CD4-positive, alpha-beta T cell (primary cell): Measurements from ENCODE around the gene PLCB1. TPM values are rescaled to one million over a fixed set of nuclear protein-coding genes. Genes with fewer than 3 reads are reported as not detected.

Source experiments
- ATAC-seq: fragments of 200-7000 bp; cut with Tn5 transposase; one replicate; pipeline ENCODE4 v1.10.0; 2022; ENCODE audit warnings: mild to moderate bottlenecking; ENCODE audit not compliant: poor library complexity
- CTCF ChIA-PET: fragments of 350-600 bp; sonication (Branson Sonifier 250); formaldehyde crosslinking; loops from one replicate; lab custom pipeline; 2021; ENCODE audit warnings: antibody characterized with exemption, inconsistent platforms; lab: Charles Lee
- POLR2A ChIA-PET: fragments of 350-600 bp; sonication (Branson Sonifier 250); formaldehyde crosslinking; loops from one replicate; lab custom pipeline; 2021; ENCODE audit warnings: antibody characterized with exemption, inconsistent platforms; lab: Charles Lee
- DNase-seq, 14 experiments: peaks; one replicate each; pipeline ENCODE4 v3.0.0-alpha.2; 2013 to 2020; ENCODE audit warnings: mixed read lengths in 2 of 14
- H3K27ac ChIP-seq, 2 donors: one replicate each; pipeline versions ENCODE4 v1.5.1 to v1.7.0; 2013; ENCODE audit warnings: low read length in 2 of 2, low read depth in 1 of 2, mild to moderate bottlenecking in 1 of 2
- H3K27me3 ChIP-seq, 2 experiments: 1 replicate in 1 of 2; 2 replicates in 1 of 2; pipeline versions ENCODE4 v1.6.1 to v1.7.0; 2013; ENCODE audit warnings: low read length in 2 of 2, control low read depth in 1 of 2, mild to moderate bottlenecking in 1 of 2, moderate library complexity in 1 of 2; ENCODE audit not compliant: insufficient read depth in 2 of 2, control insufficient read depth in 1 of 2
- H3K36me3 ChIP-seq: one replicate; pipeline ENCODE4 v1.6.1; 2013; ENCODE audit warnings: low read length, control low read depth; ENCODE audit not compliant: insufficient read depth
- H3K4me1 ChIP-seq: one replicate; pipeline ENCODE4 v1.6.1; 2013; ENCODE audit warnings: low read length, control low read depth; ENCODE audit not compliant: insufficient read depth
- H3K4me3 ChIP-seq: one replicate; pipeline ENCODE4 v1.5.1; 2013; ENCODE audit warnings: mild to moderate bottlenecking, low read length, moderate library complexity
- H3K9me3 ChIP-seq, 2 experiments: 1 replicate in 1 of 2; 2 replicates in 1 of 2; pipeline versions ENCODE4 v1.6.1 to v1.7.0; 2013; ENCODE audit warnings: low read length in 2 of 2, mild to moderate bottlenecking in 2 of 2, control low read depth in 1 of 2, moderate library complexity in 1 of 2; ENCODE audit not compliant: control insufficient read depth in 1 of 2, insufficient read depth in 1 of 2
- H3K27ac Mint-ChIP-seq: one replicate; pipeline ENCODE4 v1.8.0; 2020; ENCODE audit warnings: mixed read lengths
- H3K27me3 Mint-ChIP-seq: one replicate; pipeline ENCODE4 v1.8.0; 2021; ENCODE audit warnings: mixed read lengths
- H3K36me3 Mint-ChIP-seq: one replicate; pipeline ENCODE4 v1.8.0; 2021; ENCODE audit warnings: low read depth, mixed read lengths
- H3K4me1 Mint-ChIP-seq: one replicate; pipeline ENCODE4 v1.8.0; 2021; ENCODE audit warnings: low read depth, mixed read lengths
- H3K4me3 Mint-ChIP-seq: one replicate; pipeline ENCODE4 v1.8.0; 2020; ENCODE audit warnings: mild to moderate bottlenecking, mixed read lengths
- H3K9me3 Mint-ChIP-seq: one replicate; pipeline ENCODE4 v1.8.0; 2020; ENCODE audit warnings: mixed read lengths
- intact Hi-C, 2 experiments: fragments of 100-400 bp; cut with DNase I in 1 of 2; cut with micrococcal nuclease in 1 of 2; formaldehyde crosslinking; loops; one replicate each; pipeline versions ENCODE4 v1.15.1 to v1.9.0; 2023 to 2025; cut with DNase I, micrococcal nuclease
- total RNA-seq, 174 experiments: library from RNA in 2 of 174; stranded (reverse) in 2 of 174; gene quantifications; one replicate each; pipeline ENCODE4 v1.2.3 and lab custom pipeline; 2021 to 2026
- TF ChIP-seq, protein P1 (sequence below): fragments of 200-600 bp; IDR thresholded peaks from one replicate; pipeline ENCODE4 v1.8.0; 2022; ENCODE audit warnings: antibody characterized with exemption, mild to moderate bottlenecking

The PLCB1 gene
- total RNA-seq, 2 experiments from 2014 or later, result 3.8 to 5.6 TPM

- CTCF ChIA-PET, result no interaction called here
- no peaks in the 10 kb centered on the region for H3K9me3 ChIP-seq
Observed at GRCh38 chr20:8735674-8736073, 603.6 kb downstream of the PLCB1 start.

GRCh38 chr20:8740265-8740664, 608.2 kb downstream of the PLCB1 start:
- H3K27ac ChIP-seq, result no peak overlapping the region
- DNase-seq (no peak), ATAC-seq (no peak)
- H3K27me3 Mint-ChIP-seq, result no peaks in the 10 kb centered on the region
- ChIA-PET CTCF (no interaction called here), POLR2A (no interaction called here)
- no peaks in the 10 kb centered on the region for H3K9me3 Mint-ChIP-seq
- H3K4me1 ChIP-seq, result no peaks in the 10 kb centered on the region
- TF ChIP-seq, protein P1, sequence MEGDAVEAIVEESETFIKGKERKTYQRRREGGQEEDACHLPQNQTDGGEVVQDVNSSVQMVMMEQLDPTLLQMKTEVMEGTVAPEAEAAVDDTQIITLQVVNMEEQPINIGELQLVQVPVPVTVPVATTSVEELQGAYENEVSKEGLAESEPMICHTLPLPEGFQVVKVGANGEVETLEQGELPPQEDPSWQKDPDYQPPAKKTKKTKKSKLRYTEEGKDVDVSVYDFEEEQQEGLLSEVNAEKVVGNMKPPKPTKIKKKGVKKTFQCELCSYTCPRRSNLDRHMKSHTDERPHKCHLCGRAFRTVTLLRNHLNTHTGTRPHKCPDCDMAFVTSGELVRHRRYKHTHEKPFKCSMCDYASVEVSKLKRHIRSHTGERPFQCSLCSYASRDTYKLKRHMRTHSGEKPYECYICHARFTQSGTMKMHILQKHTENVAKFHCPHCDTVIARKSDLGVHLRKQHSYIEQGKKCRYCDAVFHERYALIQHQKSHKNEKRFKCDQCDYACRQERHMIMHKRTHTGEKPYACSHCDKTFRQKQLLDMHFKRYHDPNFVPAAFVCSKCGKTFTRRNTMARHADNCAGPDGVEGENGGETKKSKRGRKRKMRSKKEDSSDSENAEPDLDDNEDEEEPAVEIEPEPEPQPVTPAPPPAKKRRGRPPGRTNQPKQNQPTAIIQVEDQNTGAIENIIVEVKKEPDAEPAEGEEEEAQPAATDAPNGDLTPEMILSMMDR, result no peak
- H3K27me3 ChIP-seq, result no peaks in the 10 kb centered on the region
- no peaks in the 10 kb centered on the region for H3K36me3 Mint-ChIP-seq
- H3K4me3 ChIP-seq, result no peak overlapping the region
- no peaks in the 10 kb centered on the region for H3K9me3 ChIP-seq
- no peak overlapping the region for H3K27ac Mint-ChIP-seq
- intact Hi-C loops, result no loop called here
- no peaks in the 10 kb centered on the region for H3K36me3 ChIP-seq
- H3K4me3 Mint-ChIP-seq, result no peak overlapping the region
- H3K4me1 Mint-ChIP-seq, result no peaks in the 10 kb centered on the region

More at GRCh38 chr20:8735674-8736073, 603.6 kb downstream of the PLCB1 start:
- H3K4me3 Mint-ChIP-seq, result no peak overlapping the region
- H3K27ac Mint-ChIP-seq, result no peak overlapping the region
- DNase-seq (no peak), ATAC-seq (no peak)
- POLR2A ChIA-PET, result no interaction called here
- intact Hi-C loops, result no loop called here
- H3K36me3 Mint-ChIP-seq, result no peaks in the 10 kb centered on the region
- H3K27me3 ChIP-seq, result no peaks in the 10 kb centered on the region
- no peaks in the 10 kb centered on the region for H3K4me1 Mint-ChIP-seq
- no peak overlapping the region for H3K27ac ChIP-seq
- no peaks in the 10 kb centered on the region for H3K27me3 Mint-ChIP-seq
- TF ChIP-seq, protein P1, result no peak
- no peaks in the 10 kb centered on the region for H3K4me1 ChIP-seq
- no peaks in the 10 kb centered on the region for H3K36me3 ChIP-seq
- no peak overlapping the region for H3K4me3 ChIP-seq
- no peaks in the 10 kb centered on the region for H3K9me3 Mint-ChIP-seq

DNA sequence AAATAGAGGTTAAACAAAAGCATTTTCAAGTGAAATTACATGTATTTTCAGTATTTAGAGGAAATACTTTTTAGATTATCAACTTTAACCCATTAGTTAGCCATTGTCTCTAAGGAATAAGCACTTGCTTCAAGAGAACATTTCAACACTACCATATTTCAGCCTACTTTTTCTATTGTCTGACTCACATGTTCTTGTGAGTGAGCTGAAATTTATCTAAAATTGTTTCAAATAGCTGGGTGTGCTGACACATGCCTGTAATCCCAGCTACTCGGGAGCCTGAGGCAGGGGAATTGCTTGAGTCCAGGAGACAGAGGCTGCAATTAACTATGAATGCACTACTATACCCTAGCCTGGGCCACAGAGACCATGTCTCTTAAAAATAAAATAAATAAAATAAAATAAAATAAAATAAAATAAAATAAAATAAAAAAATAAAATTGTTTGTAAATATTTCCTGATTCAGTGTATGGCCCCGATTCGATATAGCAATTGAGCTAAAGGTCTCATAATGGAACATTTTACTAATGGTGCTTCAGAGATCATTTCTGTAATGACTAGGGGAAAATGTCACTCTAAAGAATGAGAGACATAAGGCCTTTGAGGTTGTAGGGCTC, 612.3 kb downstream of the PLCB1 start:
- intact Hi-C loops, result no loop called here
- ATAC-seq, result no peak
- Mint-ChIP-seq H3K36me3 (no peaks in the 10 kb centered on the region), H3K27me3 (no peaks in the 10 kb centered on the region), H3K4me1 (no peaks in the 10 kb centered on the region), H3K27ac (no peak overlapping the region), H3K9me3 (no peaks in the 10 kb centered on the region), H3K4me3 (no peak overlapping the region)
- H3K27ac ChIP-seq, result no peak overlapping the region
- DNase-seq, result no peak
- POLR2A ChIA-PET, result no interaction called here
- no peaks in the 10 kb centered on the region for H3K9me3 ChIP-seq
- CTCF ChIA-PET, result interaction anchor here (0.7 kb wide), 1 partner anchor 22 kb away, joined by 3 read pairs; no protein-coding TSS in a partner anchor
- H3K36me3 ChIP-seq, result no peaks in the 10 kb centered on the region
- H3K27me3 ChIP-seq, result no peaks in the 10 kb centered on the region
- TF ChIP-seq, protein P1, result no peak
- no peaks in the 10 kb centered on the region for H3K4me1 ChIP-seq
- no peak overlapping the region for H3K4me3 ChIP-seq
